IMR-90 (cell line): ENCODE results near the gene USP16. TPM values are rescaled to one million over a fixed set of nuclear protein-coding genes. Genes with fewer than 3 reads are reported as not detected.

Experiments used
- ATAC-seq: fragments of 200-7000 bp; cut with Tn5 transposase; 2 replicates; pipeline ENCODE4 v1.9.1; 2020; ENCODE audit warnings: low read depth, mild to moderate bottlenecking, moderate library complexity
- BruUV-seq: library from RNA; stranded (reverse); fragments of 400-500 nt; replicated peaks from 2 replicates; lab custom pipeline; 2021; lab: Mats Ljungman, UMichigan
- CTCF ChIA-PET: fragments of 300-600 bp; formaldehyde crosslinking; extraction: SDS; loops from one replicate; lab custom pipeline; 2021; ENCODE audit warnings: antibody characterized with exemption; lab: Yijun Ruan, JAX
- POLR2A ChIA-PET: fragments of 300-600 bp; sonication (Branson Sonifier 250); formaldehyde crosslinking; loops from one replicate; lab custom pipeline; 2022; ENCODE audit warnings: antibody characterized with exemption; ENCODE audit not compliant: unreplicated experiment; lab: Charles Lee
- DNase-seq: peaks from one replicate; pipeline ENCODE4 v3.0.0; 2013
- H2AFZ ChIP-seq: replicated peaks from 2 replicates; pipeline ENCODE3; 2013; ENCODE audit warnings: low read length, mild to moderate bottlenecking; ENCODE audit not compliant: poor library complexity
- H2AK5ac ChIP-seq: 2 replicates; pipeline ENCODE4 v1.6.1; 2013; ENCODE audit warnings: low read depth, low read length, inconsistent platforms
- H2AK9ac ChIP-seq: replicated peaks from 2 replicates; pipeline ENCODE3; 2013; ENCODE audit warnings: mild to moderate bottlenecking, low read depth, low read length, moderate library complexity; ENCODE audit not compliant: poor library complexity
- H2BK120ac ChIP-seq: 2 replicates; pipeline ENCODE4 v1.6.1; 2013; ENCODE audit warnings: low read depth, low read length, inconsistent platforms
- H2BK15ac ChIP-seq: 3 replicates; pipeline ENCODE4 v1.6.1; 2013; ENCODE audit warnings: low read depth, low read length, inconsistent platforms
- H2BK20ac ChIP-seq: 2 replicates; pipeline ENCODE4 v1.6.1; 2013; ENCODE audit warnings: low read depth, mild to moderate bottlenecking, inconsistent platforms, low read length, moderate library complexity
- H2BK5ac ChIP-seq: 2 replicates; pipeline ENCODE4 v1.6.1; 2013; ENCODE audit warnings: mild to moderate bottlenecking, low read depth, low read length, inconsistent platforms; ENCODE audit not compliant: poor library complexity, severe bottlenecking
- H3K14ac ChIP-seq: replicated peaks from 2 replicates; pipeline ENCODE4 v1.6.1; 2013; ENCODE audit warnings: low read depth, low read length, inconsistent platforms
- H3K18ac ChIP-seq: 2 replicates; pipeline ENCODE4 v1.6.1; 2013; ENCODE audit warnings: low read depth, low read length, control low read depth
- H3K23ac ChIP-seq: 2 replicates; pipeline ENCODE4 v1.6.1; 2013; ENCODE audit warnings: low read depth, low read length, inconsistent platforms
- H3K27ac ChIP-seq: 2 replicates; pipeline ENCODE4 v1.5.1; 2013; ENCODE audit warnings: mild to moderate bottlenecking, control low read depth, low read length; ENCODE audit not compliant: insufficient read depth
- H3K27me3 ChIP-seq: 2 replicates; pipeline ENCODE4 v1.6.1; 2013; ENCODE audit warnings: low read length; ENCODE audit not compliant: control insufficient read depth, insufficient read depth
- H3K36me3 ChIP-seq: 2 replicates; pipeline ENCODE4 v1.6.1; 2013; ENCODE audit warnings: low read length, mixed read lengths; ENCODE audit not compliant: control insufficient read depth, insufficient read depth
- H3K4ac ChIP-seq: 2 replicates; pipeline ENCODE4 v1.6.1; 2013; ENCODE audit warnings: low read depth, low read length, inconsistent platforms
- H3K4me1 ChIP-seq: 2 replicates; pipeline ENCODE4 v1.6.1; 2013; ENCODE audit warnings: low read length, mixed read lengths; ENCODE audit not compliant: control insufficient read depth, insufficient read depth
- H3K4me2 ChIP-seq: 2 replicates; pipeline ENCODE4 v1.6.1; 2013; ENCODE audit warnings: low read depth, mild to moderate bottlenecking, control low read depth, low read length, moderate library complexity
- H3K4me3 ChIP-seq: 2 replicates; pipeline ENCODE4 v1.5.1; 2013; ENCODE audit warnings: low read depth, mild to moderate bottlenecking, control low read depth, low read length, moderate library complexity; ENCODE audit not compliant: insufficient read depth
- H3K56ac ChIP-seq: 2 replicates; pipeline ENCODE4 v1.6.1; 2013; ENCODE audit warnings: low read length, inconsistent platforms; ENCODE audit not compliant: insufficient read depth; ENCODE audit errors: extremely low read depth
- H3K79me1 ChIP-seq, 2 experiments: 2 replicates each; pipeline ENCODE4 v1.6.1; 2013; ENCODE audit warnings: low read length in 2 of 2, inconsistent platforms in 1 of 2, low read depth in 1 of 2
- H3K9ac ChIP-seq: 2 replicates; pipeline ENCODE4 v1.6.1; 2013; ENCODE audit warnings: low read depth, low read length, control low read depth
- H3K9me1 ChIP-seq: 2 replicates; pipeline ENCODE4 v1.6.1; 2013; ENCODE audit warnings: low read length, inconsistent platforms; ENCODE audit not compliant: insufficient read depth
- H3K9me3 ChIP-seq: 2 replicates; pipeline ENCODE4 v1.6.1; 2013; ENCODE audit warnings: low read length; ENCODE audit not compliant: control insufficient read depth, insufficient read depth
- H4K20me1 ChIP-seq: 2 replicates; pipeline ENCODE4 v1.6.1; 2013; ENCODE audit warnings: low read length, inconsistent platforms; ENCODE audit not compliant: insufficient read depth
- H4K5ac ChIP-seq: 2 replicates; pipeline ENCODE4 v1.6.1; 2013; ENCODE audit warnings: mild to moderate bottlenecking, low read depth, low read length, control low read depth
- H4K8ac ChIP-seq, 2 experiments: 2 replicates each; pipeline ENCODE4 v1.6.1; 2013; ENCODE audit warnings: low read depth in 2 of 2, low read length in 2 of 2, control low read depth in 1 of 2, inconsistent platforms in 1 of 2
- H4K91ac ChIP-seq: 2 replicates; pipeline ENCODE4 v1.6.1; 2013; ENCODE audit warnings: low read depth, low read length, inconsistent platforms; ENCODE audit not compliant: insufficient read depth
- BHLHE40 ChIP-seq: fragments of 150-350 bp; IDR thresholded peaks from 2 replicates; pipeline ENCODE4 v1.6.1; 2016; ENCODE audit warnings: mild to moderate bottlenecking, low read depth, low read length
- CEBPB ChIP-seq: IDR thresholded peaks from 2 replicates; pipeline ENCODE4 v1.6.1; 2012; ENCODE audit warnings: low read depth, low read length, improper control_type of control experiment
- CHD1 ChIP-seq: IDR thresholded peaks from 2 replicates; pipeline ENCODE4 v1.6.1; 2012; ENCODE audit warnings: low read depth, low read length, improper control_type of control experiment
- CTCF ChIP-seq: conservative IDR thresholded peaks from 2 replicates; pipeline ENCODE4 v1.5.1; 2012; ENCODE audit warnings: mild to moderate bottlenecking, low read depth, low read length, improper control_type of control experiment
- ELK1 ChIP-seq: fragments of 150-350 bp; IDR thresholded peaks from 2 replicates; pipeline ENCODE4 v1.6.1; 2016; ENCODE audit warnings: low read depth, mild to moderate bottlenecking, low read length, moderate library complexity, borderline replicate concordance
- FOS ChIP-seq: fragments of 150-350 bp; IDR thresholded peaks from 2 replicates; pipeline ENCODE4 v1.6.1; 2016; ENCODE audit warnings: low read depth, low read length
- MAFK ChIP-seq: IDR thresholded peaks from 2 replicates; pipeline ENCODE4 v1.6.1; 2012; ENCODE audit warnings: low read depth, low read length, improper control_type of control experiment
- MAZ ChIP-seq: IDR thresholded peaks from 2 replicates; pipeline ENCODE4 v1.6.1; 2012; ENCODE audit warnings: low read depth, mild to moderate bottlenecking, low read length, improper control_type of control experiment, moderate library complexity, borderline replicate concordance
- MXI1 ChIP-seq: IDR thresholded peaks from 2 replicates; pipeline ENCODE4 v1.6.1; 2012; ENCODE audit warnings: low read depth, mild to moderate bottlenecking, low read length, moderate library complexity, borderline replicate concordance
- NFE2L2 ChIP-seq: fragments of 150-350 bp; IDR thresholded peaks from 2 replicates; pipeline ENCODE4 v1.6.1; 2016; ENCODE audit warnings: low read depth, mild to moderate bottlenecking, low read length
- POLR2A ChIP-seq: IDR thresholded peaks from 2 replicates; pipeline ENCODE4 v1.6.1; 2012; ENCODE audit warnings: mild to moderate bottlenecking, low read depth, low read length
- RAD21 ChIP-seq: IDR thresholded peaks from 2 replicates; pipeline ENCODE4 v1.6.1; 2012; ENCODE audit warnings: low read length, improper control_type of control experiment
- RCOR1 ChIP-seq: IDR thresholded peaks from 2 replicates; pipeline ENCODE4 v1.6.1; 2012; ENCODE audit warnings: mild to moderate bottlenecking, low read length, improper control_type of control experiment; ENCODE audit not compliant: insufficient replicate concordance
- RFX5 ChIP-seq: IDR thresholded peaks from 2 replicates; pipeline ENCODE4 v1.8.0; 2012; ENCODE audit warnings: low read depth, mild to moderate bottlenecking, low read length, moderate library complexity
- SMC3 ChIP-seq: fragments of 150-350 bp; IDR thresholded peaks from 2 replicates; pipeline ENCODE4 v1.6.1; 2016; ENCODE audit warnings: low read depth, mild to moderate bottlenecking, antibody characterized with exemption, low read length, moderate library complexity
- USF2 ChIP-seq: fragments of 150-350 bp; IDR thresholded peaks from 2 replicates; pipeline ENCODE4 v1.6.1; 2017; ENCODE audit warnings: mild to moderate bottlenecking, antibody characterized with exemption, low read length, low read depth
- WGBS, 2 experiments: methylation state at CpG; one replicate each; pipeline versions ENCODE4 v1.1.5 to v1.1.7; 2013; ENCODE audit warnings: missing lambda C conversion rate in 2 of 2; ENCODE audit not compliant: insufficient read length in 1 of 2; ENCODE audit errors: extremely low coverage in 2 of 2; 5-methylcytosine and 5-hydroxymethylcytosine counted together
- dilution Hi-C: fragments of 300-500 bp; cut with HindIII; formaldehyde crosslinking; loops from one replicate; pipeline ENCODE4 v1.14.3; 2018; ENCODE audit warnings: low sequenced_read_pairs; ENCODE audit not compliant: unreplicated experiment
- in situ Hi-C: fragments of 300-500 bp; cut with MboI; formaldehyde crosslinking; loops from 3 replicates; pipeline ENCODE4 v1.14.3; 2019; ENCODE audit warnings: low sequenced_read_pairs, inconsistent platforms, mixed read lengths
- intact Hi-C: fragments of 100-400 bp; cut with micrococcal nuclease; formaldehyde crosslinking; loops from 2 replicates; pipeline ENCODE4 v1.10.0; 2022
- polyA plus RNA-seq, 3 experiments: library from polyadenylated mRNA; depleted of rRNA; stranded (reverse); fragments of >200 nt; gene quantifications; 2 replicates each; pipeline ENCODE4 v1.2.3, GENCODE V29; 2012; ENCODE audit warnings: low replicate concordance in 1 of 3
- total RNA-seq: library from RNA; depleted of rRNA; stranded (reverse); fragments of >200 nt; gene quantifications from 2 replicates; pipeline ENCODE4 v1.2.3, GENCODE V29; 2012

Gene USP16
- total and polyA plus RNA-seq, 2 of the 4 experiments (the other 2 are of a cell fraction), result 15.5 to 28.7 TPM

GRCh38 chr21:29029524-29029923 is 5.1 kb downstream of the USP16 start:
- no peak overlapping the region for H4K5ac ChIP-seq
- H3K18ac ChIP-seq, result no peak overlapping the region
- H4K8ac ChIP-seq, result no peak overlapping the region
- peaks cover 21% of the 10 kb centered on the region for H3K36me3 ChIP-seq
- no peak overlapping the region for H3K56ac ChIP-seq
- no peaks in the 10 kb centered on the region for H4K20me1 ChIP-seq
- no peak overlapping the region for H3K14ac ChIP-seq
- no peaks in the 10 kb centered on the region for H3K27me3 ChIP-seq
- no peak overlapping the region for H3K4me3 ChIP-seq
- no peak for TF ChIP-seq POLR2A
- TF ChIP-seq MXI1, result no peak
- no peak for TF ChIP-seq FOS
- TF ChIP-seq RFX5, result no peak
- no peak for TF ChIP-seq RCOR1
- no peak for TF ChIP-seq RAD21
- TF ChIP-seq CEBPB, result no peak
- no peak for TF ChIP-seq MAFK
- TF ChIP-seq ELK1, result no peak
- no peak for TF ChIP-seq BHLHE40
- TF ChIP-seq CHD1, result no peak
- TF ChIP-seq CTCF, result no peak
- TF ChIP-seq MAZ, result no peak
- no peak for TF ChIP-seq SMC3
- no peak for TF ChIP-seq USF2
- no peak for TF ChIP-seq NFE2L2
- dilution Hi-C loops (no loop called here), intact Hi-C loops (loop anchor here (10.0 kb wide), 1 partner anchor 65 kb away; no protein-coding TSS in a partner anchor), in situ Hi-C loops (no loop called here)
- no peaks in the 10 kb centered on the region for H3K9me3 ChIP-seq
- no peaks in the 10 kb centered on the region for H3K4me1 ChIP-seq
- H3K23ac ChIP-seq, result no peak overlapping the region
- no peak for ATAC-seq
- H3K9ac ChIP-seq, result no peak overlapping the region
- H2BK15ac ChIP-seq, result no peak overlapping the region
- H3K79me1 ChIP-seq, result peaks cover 23 to 40% of the 10 kb centered on the region in 2 experiments
- POLR2A ChIA-PET, result no interaction called here
- H3K27ac ChIP-seq, result no peak overlapping the region
- H2BK5ac ChIP-seq, result no peak overlapping the region
- H2BK120ac ChIP-seq, result no peak overlapping the region
- peaks cover 4% of the 10 kb centered on the region; the same call in 1 of the 2 replicates for H3K9me1 ChIP-seq
- no peak overlapping the region for H3K4me2 ChIP-seq
- DNase-seq, result no peak
- no TSS peak for BruUV-seq
- no peak overlapping the region for H3K4ac ChIP-seq
- no peak overlapping the region for H2AK9ac ChIP-seq
- no peak overlapping the region for H4K91ac ChIP-seq
- no peak overlapping the region for H2AFZ ChIP-seq
- no CpG with 5 or more reads among the region's 1 CpG for WGBS, 2 experiments
- CTCF ChIA-PET, result no interaction called here
- no peak overlapping the region for H2BK20ac ChIP-seq
- H2AK5ac ChIP-seq, result no peak overlapping the region
